ENCODE data around the gene BOLA2.
"Not testable (repeated sequence)": the region's sequence is repeated elsewhere in the genome, so short reads cannot be mapped to it uniquely, and the experiment has no call there.

DNA sequence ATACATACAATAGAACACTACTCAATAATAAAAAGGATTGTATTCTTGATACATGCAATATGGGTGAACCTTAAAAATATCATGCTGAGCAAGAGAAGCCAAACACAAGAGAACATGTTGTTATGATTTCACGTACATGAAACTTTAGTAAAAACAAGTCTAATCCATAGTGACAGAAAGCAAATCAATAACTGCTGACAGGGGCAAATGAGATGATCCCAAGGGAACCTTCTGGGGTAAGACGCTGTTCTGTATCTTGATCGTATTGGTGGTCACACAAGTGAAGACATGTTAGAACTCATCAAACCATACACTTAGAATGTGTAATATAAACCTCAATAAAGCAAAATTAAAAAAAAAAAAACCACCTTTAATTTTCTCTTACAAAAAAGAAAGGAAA lies 28.8 kb downstream of the BOLA2 start:
- TF ChIP-seq, protein P1, sequence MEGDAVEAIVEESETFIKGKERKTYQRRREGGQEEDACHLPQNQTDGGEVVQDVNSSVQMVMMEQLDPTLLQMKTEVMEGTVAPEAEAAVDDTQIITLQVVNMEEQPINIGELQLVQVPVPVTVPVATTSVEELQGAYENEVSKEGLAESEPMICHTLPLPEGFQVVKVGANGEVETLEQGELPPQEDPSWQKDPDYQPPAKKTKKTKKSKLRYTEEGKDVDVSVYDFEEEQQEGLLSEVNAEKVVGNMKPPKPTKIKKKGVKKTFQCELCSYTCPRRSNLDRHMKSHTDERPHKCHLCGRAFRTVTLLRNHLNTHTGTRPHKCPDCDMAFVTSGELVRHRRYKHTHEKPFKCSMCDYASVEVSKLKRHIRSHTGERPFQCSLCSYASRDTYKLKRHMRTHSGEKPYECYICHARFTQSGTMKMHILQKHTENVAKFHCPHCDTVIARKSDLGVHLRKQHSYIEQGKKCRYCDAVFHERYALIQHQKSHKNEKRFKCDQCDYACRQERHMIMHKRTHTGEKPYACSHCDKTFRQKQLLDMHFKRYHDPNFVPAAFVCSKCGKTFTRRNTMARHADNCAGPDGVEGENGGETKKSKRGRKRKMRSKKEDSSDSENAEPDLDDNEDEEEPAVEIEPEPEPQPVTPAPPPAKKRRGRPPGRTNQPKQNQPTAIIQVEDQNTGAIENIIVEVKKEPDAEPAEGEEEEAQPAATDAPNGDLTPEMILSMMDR (IDR thresholded peaks at IDR 0.05; ENCODE audit: low read length), result not testable (repeated sequence)
- TF ChIP-seq EZH2 (IDR thresholded peaks at IDR 0.05; ENCODE audit: borderline replicate concordance, low read length), result not testable (repeated sequence)

Data from OCI-LY1 (cell line).